Peyer's patch (tissue), 4 donors: ENCODE measurements around the gene G6PC3.

Experiments used
- POLR2A ChIP-seq, 2 donors: fragments of 450-650 bp; IDR thresholded peaks; one replicate each; pipeline ENCODE4 v1.5.1; 2017; ENCODE audit warnings: antibody characterized with exemption in 2 of 2, mild to moderate bottlenecking in 2 of 2, moderate library complexity in 2 of 2
- TF ChIP-seq, protein P1 (sequence below), 6 experiments: fragments of 450-650 bp in 4 of 6; fragments of 200-600 bp in 2 of 6; sonication (generic) in 1 of 6; IDR thresholded peaks; one replicate each; pipeline ENCODE4 v1.5.1; 2017 to 2019; ENCODE audit warnings: antibody characterized with exemption in 6 of 6, mild to moderate bottlenecking in 3 of 6, moderate library complexity in 1 of 6

DNA sequence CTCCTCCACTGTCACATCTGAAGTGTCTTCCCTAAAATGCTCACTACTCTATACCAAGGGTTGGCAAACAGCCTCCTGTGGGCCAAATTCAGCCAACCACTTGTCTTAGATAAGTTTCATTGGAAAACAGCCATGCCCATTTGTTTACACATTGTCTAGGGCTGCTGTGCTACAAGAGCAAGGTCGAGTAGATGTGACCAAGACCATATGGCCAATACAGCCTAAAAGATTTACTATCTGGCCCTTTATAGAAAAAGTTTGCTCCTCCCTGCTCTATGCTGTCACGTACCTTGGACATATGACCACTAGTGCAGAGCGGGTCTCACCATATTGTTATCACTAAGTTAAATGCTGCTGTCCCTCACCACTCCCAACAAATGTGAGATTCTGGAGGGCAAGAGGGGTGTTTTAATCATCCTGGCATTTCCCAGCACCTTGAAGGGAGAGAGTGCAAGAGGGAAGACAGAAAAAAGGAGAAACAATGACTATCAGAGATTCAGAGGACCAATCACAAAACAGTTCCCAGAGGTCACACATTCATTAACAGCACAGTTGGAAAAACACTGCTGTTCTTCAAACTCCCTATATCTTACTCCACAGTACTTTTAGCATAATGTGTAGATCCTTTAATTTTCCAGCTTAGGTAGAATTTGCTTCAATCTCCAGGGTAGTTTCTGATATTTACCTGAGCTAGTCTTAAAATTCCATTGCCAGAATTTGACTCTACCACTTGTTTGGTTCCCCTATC is 17.2 kb upstream of the G6PC3 start:
- TF ChIP-seq, protein P1, sequence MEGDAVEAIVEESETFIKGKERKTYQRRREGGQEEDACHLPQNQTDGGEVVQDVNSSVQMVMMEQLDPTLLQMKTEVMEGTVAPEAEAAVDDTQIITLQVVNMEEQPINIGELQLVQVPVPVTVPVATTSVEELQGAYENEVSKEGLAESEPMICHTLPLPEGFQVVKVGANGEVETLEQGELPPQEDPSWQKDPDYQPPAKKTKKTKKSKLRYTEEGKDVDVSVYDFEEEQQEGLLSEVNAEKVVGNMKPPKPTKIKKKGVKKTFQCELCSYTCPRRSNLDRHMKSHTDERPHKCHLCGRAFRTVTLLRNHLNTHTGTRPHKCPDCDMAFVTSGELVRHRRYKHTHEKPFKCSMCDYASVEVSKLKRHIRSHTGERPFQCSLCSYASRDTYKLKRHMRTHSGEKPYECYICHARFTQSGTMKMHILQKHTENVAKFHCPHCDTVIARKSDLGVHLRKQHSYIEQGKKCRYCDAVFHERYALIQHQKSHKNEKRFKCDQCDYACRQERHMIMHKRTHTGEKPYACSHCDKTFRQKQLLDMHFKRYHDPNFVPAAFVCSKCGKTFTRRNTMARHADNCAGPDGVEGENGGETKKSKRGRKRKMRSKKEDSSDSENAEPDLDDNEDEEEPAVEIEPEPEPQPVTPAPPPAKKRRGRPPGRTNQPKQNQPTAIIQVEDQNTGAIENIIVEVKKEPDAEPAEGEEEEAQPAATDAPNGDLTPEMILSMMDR (IDR thresholded peaks at IDR 0.05): no peak
- no peak for TF ChIP-seq POLR2A (IDR thresholded peaks at IDR 0.05)
